ENCODE data around the gene CYP2U1.
"Not testable (repeated sequence)": the region's sequence is repeated elsewhere in the genome, so short reads cannot be mapped to it uniquely, and the experiment has no call there.

CYP2U1 gene

GRCh38 chr4:107896646-107897045 lies 34.7 kb upstream of the CYP2U1 start:
- Histone ChIP-seq H3K4me2 (no peak overlapping the region), H3K4me3 (no peak overlapping the region), H3K27me3 (no peaks in the 10 kb centered on the region), H3K9ac (no peak overlapping the region), H3K4me1 (no peaks in the 10 kb centered on the region), H3K27ac (no peak overlapping the region), H4K20me1 (no peaks in the 10 kb centered on the region), H3K9me3 (replicated peaks in 1 of 11) (peaks cover 0 to 3% (median 0%) of the 10 kb centered on the region in 11 experiments; a peak in 4 of 22 replicates), H3K36me3 (no peaks in the 10 kb centered on the region)
- TF ChIP-seq Cebpa-rat (IDR thresholded peaks at IDR 0.05) = no peak

- Histone ChIP-seq H3K9ac (no peak overlapping the region), H3K4me3 (no peak overlapping the region), H3K4me2 (no peak overlapping the region), H3K9me3 (replicated peaks in 1 of 11) (no peaks in the 10 kb centered on the region), H3K4me1 (no peaks in the 10 kb centered on the region), H3K27ac (no peak overlapping the region), H3K27me3 (no peaks in the 10 kb centered on the region), H4K20me1 (no peaks in the 10 kb centered on the region), H3K36me3 (no peaks in the 10 kb centered on the region)
- no peak for TF ChIP-seq Cebpa-rat (IDR thresholded peaks at IDR 0.05)
Measured at GRCh38 chr4:107897823-107898222, 33.5 kb upstream of the CYP2U1 start.

- Histone ChIP-seq H3K36me3 (no peaks in the 10 kb centered on the region), H3K9ac (no peak overlapping the region), H3K9me3 (replicated peaks in 1 of 11) (peaks cover 0 to 11% (median 0%) of the 10 kb centered on the region in 11 experiments; a peak in 5 of 22 replicates), H3K4me1 (no peaks in the 10 kb centered on the region), H3K4me2 (no peak overlapping the region), H3K27ac (no peak overlapping the region), H4K20me1 (no peaks in the 10 kb centered on the region), H3K4me3 (no peak overlapping the region), H3K27me3 (no peaks in the 10 kb centered on the region)
- no peak for TF ChIP-seq Cebpa-rat (IDR thresholded peaks at IDR 0.05)
Measured at GRCh38 chr4:107900067-107900466, 31.3 kb upstream of the CYP2U1 start.

- Histone ChIP-seq H3K4me2 (no peak overlapping the region), H4K20me1 (no peaks in the 10 kb centered on the region), H3K27ac (no peak overlapping the region), H3K4me3 (no peak overlapping the region), H3K9ac (no peak overlapping the region), H3K36me3 (no peaks in the 10 kb centered on the region), H3K4me1 (no peaks in the 10 kb centered on the region), H3K9me3 (replicated peaks in 1 of 11) (peaks cover 0 to 16% (median 0%) of the 10 kb centered on the region in 11 experiments; a peak in 5 of 22 replicates), H3K27me3 (no peaks in the 10 kb centered on the region)
- TF ChIP-seq Cebpa-rat (IDR thresholded peaks at IDR 0.05) = no peak
Measured at GRCh38 chr4:107900508-107900907, 30.8 kb upstream of the CYP2U1 start.

- Histone ChIP-seq H3K4me2 (no peak overlapping the region), H3K36me3 (no peaks in the 10 kb centered on the region), H3K27me3 (no peaks in the 10 kb centered on the region), H4K20me1 (no peaks in the 10 kb centered on the region), H3K9ac (no peak overlapping the region), H3K4me1 (no peaks in the 10 kb centered on the region), H3K4me3 (no peak overlapping the region), H3K27ac (no peak overlapping the region), H3K9me3 (replicated peaks in 1 of 11) (peaks cover 0 to 19% (median 0%) of the 10 kb centered on the region in 11 experiments; a peak in 5 of 22 replicates)
- no peak for TF ChIP-seq Cebpa-rat (IDR thresholded peaks at IDR 0.05)
Measured at GRCh38 chr4:107901213-107901934, 30.0 kb upstream of the CYP2U1 start.

- Histone ChIP-seq H3K4me2 (no peak overlapping the region), H3K4me1 (no peaks in the 10 kb centered on the region), H3K9ac (no peak overlapping the region), H3K27me3 (no peaks in the 10 kb centered on the region), H4K20me1 (no peaks in the 10 kb centered on the region), H3K27ac (no peak overlapping the region), H3K36me3 (no peaks in the 10 kb centered on the region), H3K9me3 (replicated peaks in 1 of 11) (peaks cover 0 to 19% (median 0%) of the 10 kb centered on the region in 11 experiments; a peak in 5 of 22 replicates), H3K4me3 (no peak overlapping the region)
- TF ChIP-seq Cebpa-rat (IDR thresholded peaks at IDR 0.05) = no peak
Measured at GRCh38 chr4:107902715-107903114, 28.6 kb upstream of the CYP2U1 start.

GRCh38 chr4:107905082-107905481 lies 26.3 kb upstream of the CYP2U1 start:
- H3K4me1 ChIP-seq, H4K20me1 ChIP-seq, H3K4me2 ChIP-seq: not testable (repeated sequence)

GRCh38 chr4:107906458-107907100 lies 24.8 kb upstream of the CYP2U1 start:
- no peak overlapping the region for H3K27ac ChIP-seq
- H4K20me1 ChIP-seq = no peaks in the 10 kb centered on the region
- no peaks in the 10 kb centered on the region for H3K36me3 ChIP-seq
- no peaks in the 10 kb centered on the region for H3K4me1 ChIP-seq
- H3K9me3 ChIP-seq (replicated peaks in 1 of 11) = peaks cover 0 to 19% (median 0%) of the 10 kb centered on the region in 11 experiments; a peak in 5 of 22 replicates
- H3K4me3 ChIP-seq = no peak overlapping the region
- no peak overlapping the region for H3K4me2 ChIP-seq
- no peak overlapping the region for H3K9ac ChIP-seq
- H3K27me3 ChIP-seq = no peaks in the 10 kb centered on the region
- no peak for TF ChIP-seq Cebpa-rat (IDR thresholded peaks at IDR 0.05)

More at GRCh38 chr4:107905082-107905481, 26.3 kb upstream of the CYP2U1 start:
- not testable (repeated sequence) for H3K27ac ChIP-seq, H3K9ac ChIP-seq, H3K36me3 ChIP-seq, H3K4me3 ChIP-seq, H3K27me3 ChIP-seq
- peaks cover 0 to 19% (median 0%) of the 10 kb centered on the region in 11 experiments; a peak in 5 of 22 replicates for H3K9me3 ChIP-seq (replicated peaks in 1 of 11)

- Histone ChIP-seq H3K9me3 (replicated peaks in 1 of 11) (peaks cover 0 to 19% (median 0%) of the 10 kb centered on the region in 11 experiments; a peak in 5 of 22 replicates), H3K4me3 (no peak overlapping the region), H3K27me3 (no peaks in the 10 kb centered on the region), H3K9ac (no peak overlapping the region), H3K4me2 (no peak overlapping the region), H3K36me3 (no peaks in the 10 kb centered on the region), H3K27ac (no peak overlapping the region), H4K20me1 (no peaks in the 10 kb centered on the region), H3K4me1 (no peaks in the 10 kb centered on the region)
- TF ChIP-seq Cebpa-rat (IDR thresholded peaks at IDR 0.05) = no peak
Measured at GRCh38 chr4:107908377-107908776, 23.0 kb upstream of the CYP2U1 start.
